Measurements from ENCODE around the gene KIAA0930. TPM values are rescaled to one million over a fixed set of nuclear protein-coding genes. Genes with fewer than 3 reads are reported as not detected.

KIAA0930 gene
- total and polyA plus RNA-seq, 2 experiments from 2014 or later: 15.0 to 78.6 TPM

- H3K4me1 ChIP-seq (ENCODE audit: insufficient read depth): no peaks in the 10 kb centered on the region
- H3K27me3 Mint-ChIP-seq (ENCODE audit: insufficient read depth, low read depth, poor library complexity): no peaks in the 10 kb centered on the region
- no peak for DNase-seq (ENCODE audit: low spot score)
These were observed 12.4 kb upstream of the KIAA0930 start for GRCh38 chr22:45253039-45253641.

More at GRCh38 chr22:45253039-45253641, 12.4 kb upstream of the KIAA0930 start:
- no peaks in the 10 kb centered on the region for H3K27me3 ChIP-seq (ENCODE audit: insufficient read depth)
- 0 out of 3 replicates have a peak, but pooled peaks cover 3% of the 10 kb centered on the region for H3K4me1 Mint-ChIP-seq
- peak overlapping the region; percentile 59; the same call in 1 of the 2 replicates for H2AFZ ChIP-seq
- H3K4me3 Mint-ChIP-seq: no peak overlapping the region
- no peak overlapping the region for H3K4me2 ChIP-seq
- no peaks in the 10 kb centered on the region for H3K9me2 ChIP-seq (ENCODE audit: insufficient read depth)
- no peak overlapping the region for H3K27ac ChIP-seq (ENCODE audit: low read depth)
- H3K36me3 Mint-ChIP-seq (ENCODE audit: low read depth): peaks cover 2% of the 10 kb centered on the region; the same call in 1 of the 3 replicates
- H4K20me1 ChIP-seq (replicated peaks; ENCODE audit: insufficient read depth): no peaks in the 10 kb centered on the region
- TF ChIP-seq JUNB (IDR thresholded peaks at IDR 0.05; ENCODE audit: unreplicated experiment) (no peak), ETS1 (IDR thresholded peaks at IDR 0.05) (no peak), REST (IDR thresholded peaks at IDR 0.05; ENCODE audit: unreplicated experiment) (no peak), CTCF (conservative IDR thresholded peaks at IDR 0.05; ENCODE audit: low read depth in 2 of 2) (no peak), STAT1 (IDR thresholded peaks at IDR 0.05; ENCODE audit: unreplicated experiment) (no peak), POLR2AphosphoS5 (IDR thresholded peaks at IDR 0.05; ENCODE audit: low read depth) (no peak), ZNF331 (CRISPR knock-in tag; IDR thresholded peaks at IDR 0.05; ENCODE audit: low read depth) (no peak), EZH2 (IDR thresholded peaks at IDR 0.05; ENCODE audit: low read depth, unreplicated experiment) (no peak), ZNF462 (CRISPR knock-in tag; IDR thresholded peaks at IDR 0.05) (no peak), CREB1 (CRISPR knock-in tag; IDR thresholded peaks at IDR 0.05; ENCODE audit: low read depth) (no peak), EZH2phosphoT487 (IDR thresholded peaks at IDR 0.05; ENCODE audit: unreplicated experiment) (no peak), NANOG (IDR thresholded peaks at IDR 0.05; ENCODE audit: borderline replicate concordance) (no peak), ZNF114 (CRISPR knock-in tag; IDR thresholded peaks at IDR 0.05) (no peak)
- no peak overlapping the region for H3K4me3 ChIP-seq
- H3K79me2 ChIP-seq (replicated peaks; ENCODE audit: insufficient read depth): no peaks in the 10 kb centered on the region
- no peak for ATAC-seq
- H3K9me3 Mint-ChIP-seq: peaks cover 13% of the 10 kb centered on the region
- no peaks in the 10 kb centered on the region for H3K36me3 ChIP-seq (ENCODE audit: insufficient read depth)
- no peak overlapping the region for H3K27ac Mint-ChIP-seq
- H3F3A ChIP-seq (replicated peaks; ENCODE audit: low read depth): no peaks in the 10 kb centered on the region

Data from GM23338 (cell line).